HG03196 (cell line): ENCODE results near the gene CARMIL1.
"Not testable (repeated sequence)": the region's sequence is repeated elsewhere in the genome, so short reads cannot be mapped to it uniquely, and the experiment has no call there.

ENCODE experiments used
- ATAC-seq: cut with Tn5 transposase; IDR thresholded peaks from one replicate; pipeline ENCODE4 v1.9.1; 2021; ENCODE audit not compliant: unreplicated experiment

Gene CARMIL1

GRCh38 chr6:25366903-25367545, 87.8 kb downstream of the CARMIL1 start:
- no peak for ATAC-seq

DNA sequence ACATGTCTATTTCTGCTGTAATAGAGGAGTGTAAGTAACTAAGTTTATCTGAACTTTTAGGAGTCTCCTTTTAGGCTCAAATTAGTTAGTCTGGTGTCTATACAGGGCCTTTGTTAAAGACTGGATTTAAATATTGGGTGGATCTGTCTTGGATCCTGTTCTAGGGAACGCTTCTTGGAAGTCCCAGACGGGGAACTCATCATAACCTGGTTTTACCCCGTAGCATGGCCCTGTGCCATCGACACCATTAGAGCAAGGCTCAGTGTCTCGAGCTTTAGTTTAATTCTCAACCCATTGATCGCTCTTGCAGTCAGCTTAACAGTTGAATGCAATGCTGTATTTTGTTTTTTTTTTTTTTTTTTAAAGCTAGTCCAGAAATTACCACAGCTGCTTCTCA, 89.9 kb downstream of the CARMIL1 start:
- no peak for ATAC-seq

DNA sequence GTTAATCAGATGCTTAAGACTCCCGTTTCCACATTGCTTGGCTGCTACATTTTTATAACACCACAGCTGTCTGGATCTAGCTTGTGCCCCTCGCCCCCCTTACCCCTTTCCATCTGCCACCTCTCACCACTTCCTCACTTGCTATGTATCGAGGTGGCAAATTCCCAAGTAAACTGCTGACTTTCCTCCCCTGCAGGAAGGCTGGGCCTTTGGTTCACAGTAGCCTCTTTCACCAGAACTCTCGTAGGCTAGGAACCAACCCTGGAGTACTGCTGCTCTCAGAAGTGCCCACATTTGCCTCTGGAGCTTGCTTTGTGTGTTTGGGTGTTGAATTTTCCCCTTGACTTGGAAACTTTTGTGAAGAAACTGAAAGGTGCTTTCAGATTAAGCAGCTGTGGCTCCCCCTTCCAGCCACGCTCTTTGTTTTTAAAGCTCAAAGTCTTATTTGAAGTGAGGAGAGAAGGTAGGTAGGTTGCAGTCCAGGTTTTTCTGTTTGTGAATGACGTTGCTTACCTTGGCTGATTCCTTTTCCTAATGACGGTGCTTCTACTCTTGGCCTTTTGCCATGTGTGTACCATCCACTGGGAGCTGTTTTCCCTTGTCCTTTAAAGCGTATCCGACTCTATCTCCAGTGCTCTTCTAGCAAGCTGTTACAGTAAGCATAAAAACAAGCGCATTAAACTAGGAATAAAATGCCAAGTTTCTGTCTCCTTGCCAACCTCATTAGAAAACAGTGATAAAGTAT, 90.4 kb downstream of the CARMIL1 start:
- no peak for ATAC-seq

- no peak for ATAC-seq
These were observed 91.2 kb downstream of the CARMIL1 start for GRCh38 chr6:25370178-25371036.

- ATAC-seq, result no peak
These were observed 91.8 kb downstream of the CARMIL1 start for GRCh38 chr6:25371037-25371347.

GRCh38 chr6:25375125-25375524, 96.0 kb downstream of the CARMIL1 start:
- ATAC-seq, result no peak

DNA sequence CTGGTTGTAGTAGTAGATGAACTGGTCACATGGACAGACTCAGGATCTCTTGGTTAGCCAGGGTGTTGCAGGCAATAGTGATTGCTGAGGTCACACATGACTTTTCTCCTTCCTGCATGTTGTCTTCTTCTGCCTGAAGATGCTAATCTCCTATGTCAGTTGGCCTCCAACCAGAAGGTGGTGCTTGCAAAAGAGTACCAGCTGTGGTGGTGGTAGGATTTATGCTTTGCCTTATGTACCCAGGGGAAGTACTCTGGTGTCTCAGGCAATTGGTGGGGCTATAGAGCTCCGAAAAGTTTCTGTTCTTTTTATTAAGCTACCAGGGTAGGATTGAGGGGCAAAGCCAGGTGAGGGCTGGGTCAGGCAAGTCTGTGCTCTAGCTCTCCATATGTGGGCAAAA, 98.5 kb downstream of the CARMIL1 start:
- no peak for ATAC-seq

- no peak for ATAC-seq
These were observed 101.9 kb downstream of the CARMIL1 start for GRCh38 chr6:25381077-25381476.

GRCh38 chr6:25382476-25382875, 103.3 kb downstream of the CARMIL1 start:
- ATAC-seq, result not testable (repeated sequence)

DNA sequence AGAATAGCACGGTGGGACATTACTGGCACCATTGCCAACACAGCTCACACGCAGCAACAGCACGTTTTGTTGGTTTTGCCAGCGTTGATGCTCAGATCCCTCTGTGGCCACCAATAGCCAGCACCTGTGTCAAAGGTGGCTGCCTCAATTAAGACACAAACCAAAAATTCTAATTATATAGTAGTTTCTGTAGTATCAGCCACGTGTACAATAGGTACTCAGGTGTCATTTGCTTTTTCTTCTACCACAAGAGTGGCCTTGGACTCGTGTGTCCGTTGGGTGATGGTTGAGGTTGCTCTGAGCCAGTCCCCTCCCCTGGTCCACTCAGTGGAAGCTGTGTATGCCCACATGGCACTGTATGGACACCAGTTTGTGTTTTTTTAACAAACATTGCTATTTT, 105.1 kb downstream of the CARMIL1 start:
- ATAC-seq, result no peak

DNA sequence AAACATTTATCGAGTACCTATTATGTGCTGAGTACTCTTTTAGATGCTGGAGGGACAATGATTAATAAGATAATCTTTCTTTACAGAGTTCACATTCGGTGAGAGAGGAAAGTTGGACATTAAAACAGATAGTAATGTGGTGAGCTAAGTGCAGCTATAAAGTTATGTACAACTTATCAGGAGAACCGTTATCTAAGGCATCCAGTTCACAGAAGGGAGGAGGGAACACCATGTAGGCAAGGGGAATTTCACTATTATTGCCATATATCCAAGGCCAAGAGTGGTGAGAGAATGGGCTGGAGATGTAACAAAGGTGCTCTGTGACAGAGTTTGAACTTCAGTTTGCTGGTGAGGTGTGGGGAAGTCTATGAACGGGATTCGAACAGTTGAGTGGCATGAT, 105.8 kb downstream of the CARMIL1 start:
- ATAC-seq, result no peak

- ATAC-seq, result peak; percentile 62
These were observed 108.3 kb downstream of the CARMIL1 start for GRCh38 chr6:25387483-25387882.

GRCh38 chr6:25387911-25388310, 108.7 kb downstream of the CARMIL1 start:
- no peak for ATAC-seq

DNA sequence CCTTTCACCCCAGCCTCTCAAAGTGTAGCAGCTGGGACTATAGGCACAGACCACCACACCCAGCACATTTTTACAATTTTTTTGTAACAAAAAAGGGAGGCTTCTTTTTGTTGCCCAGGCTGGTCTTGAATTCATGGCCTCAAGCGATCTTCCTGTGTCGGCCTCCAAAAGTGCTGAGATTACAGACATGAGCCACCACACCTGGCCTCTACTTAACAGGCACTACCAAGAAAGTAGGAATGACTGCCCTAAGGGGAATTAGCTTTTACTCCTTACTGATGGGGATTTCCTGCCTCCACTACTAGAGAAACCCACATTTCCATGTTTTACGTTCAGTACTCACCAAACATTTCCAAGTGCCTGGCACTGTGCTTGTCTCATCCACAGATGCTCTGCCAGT, 109.6 kb downstream of the CARMIL1 start:
- ATAC-seq, result no peak

DNA sequence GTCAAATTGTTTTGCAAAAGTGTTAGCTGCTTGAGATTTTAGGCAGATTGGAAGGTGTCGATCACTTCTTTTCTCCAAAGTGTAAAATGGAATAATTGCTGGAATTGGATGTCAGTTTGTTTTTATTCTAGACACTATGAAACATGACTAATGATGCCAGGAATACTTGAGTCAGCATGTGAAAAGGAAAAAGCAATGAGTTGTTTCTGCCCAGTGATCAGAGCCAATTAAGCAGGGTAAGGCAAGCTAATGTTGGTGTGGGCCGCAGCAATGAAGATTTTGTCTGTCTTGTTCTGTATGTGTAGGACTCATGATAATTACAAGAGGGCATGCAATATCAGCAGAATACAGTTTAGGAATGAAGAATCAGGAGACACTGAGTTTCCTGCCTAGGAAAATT, 110.3 kb downstream of the CARMIL1 start:
- no peak for ATAC-seq

DNA sequence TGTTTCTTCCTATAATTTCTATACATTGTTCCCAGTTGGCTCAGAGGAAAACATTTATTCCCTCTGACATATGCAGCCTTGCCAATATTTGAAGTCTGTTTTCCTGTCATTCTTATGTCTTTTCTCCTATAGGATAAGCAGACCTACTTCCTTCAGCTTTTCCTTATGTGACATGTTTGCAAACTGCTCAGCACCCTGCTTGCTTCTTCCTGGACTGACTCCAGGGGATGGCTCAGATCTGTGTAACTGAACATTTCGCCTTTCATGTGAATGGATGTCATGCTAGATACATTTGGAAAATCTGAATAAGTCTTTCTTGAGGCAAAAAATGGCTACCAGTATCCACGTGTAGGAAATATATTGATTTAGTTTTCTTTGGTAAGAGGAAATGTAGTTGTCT, 113.2 kb downstream of the CARMIL1 start:
- no peak for ATAC-seq

DNA sequence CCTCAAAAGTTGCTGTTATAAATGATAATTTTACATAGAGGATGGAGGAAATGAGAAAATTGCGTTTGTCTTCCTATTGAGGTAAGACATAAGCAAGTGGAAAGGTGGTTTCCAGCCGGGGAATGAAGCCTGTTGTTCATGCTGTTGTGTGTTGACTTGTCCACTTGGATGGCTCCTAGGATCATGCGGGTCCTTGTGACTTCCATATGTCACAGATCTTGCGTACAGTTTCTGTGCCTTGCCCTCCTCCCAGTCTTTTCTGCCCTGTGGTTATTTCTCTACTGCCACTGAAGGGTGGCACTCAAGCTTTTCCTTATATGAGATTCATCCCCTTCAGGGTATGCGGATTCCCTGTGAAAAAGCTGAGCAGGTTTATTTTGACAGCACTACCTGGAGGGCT, 116.6 kb downstream of the CARMIL1 start:
- ATAC-seq, result no peak

DNA sequence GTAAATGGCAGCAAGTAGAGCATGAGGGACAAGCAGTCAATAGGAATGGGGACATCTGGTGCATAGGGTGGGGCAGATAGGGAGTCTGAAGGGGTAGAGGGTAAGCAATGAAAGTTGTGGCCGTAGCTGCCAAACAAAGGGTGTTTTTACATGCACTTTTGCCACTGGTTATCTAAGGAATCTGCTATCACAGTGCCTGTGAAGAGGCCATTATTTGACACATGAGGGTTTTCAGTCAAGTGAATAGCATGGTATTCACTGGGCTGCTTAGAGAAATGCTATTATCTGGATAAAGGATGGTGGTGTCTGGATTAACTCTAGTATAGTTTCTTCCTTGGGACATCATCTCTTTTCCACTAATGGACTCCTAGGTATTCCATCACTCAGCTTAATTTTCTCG, 118.2 kb downstream of the CARMIL1 start:
- no peak for ATAC-seq

DNA sequence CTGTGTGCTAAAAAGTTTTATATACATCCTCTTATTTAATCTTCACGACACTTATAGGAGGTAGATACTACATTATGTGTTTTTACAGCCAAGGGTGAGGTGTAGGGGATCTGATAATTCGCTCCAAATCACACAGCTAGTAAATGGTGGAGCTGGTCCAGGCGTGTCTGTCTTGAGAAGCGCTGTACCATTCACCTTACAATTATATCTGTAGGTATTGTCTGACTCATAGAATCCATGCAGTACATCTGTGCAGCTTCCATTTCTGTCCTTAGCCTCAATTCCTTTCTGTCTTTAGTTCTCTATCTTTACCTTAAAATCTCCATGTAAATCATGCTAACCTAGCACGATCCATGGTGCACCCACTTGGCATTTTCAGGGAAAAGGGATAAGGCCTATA, 120.7 kb downstream of the CARMIL1 start:
- ATAC-seq, result no peak

GRCh38 chr6:25401711-25402110, 122.5 kb downstream of the CARMIL1 start:
- no peak for ATAC-seq

DNA sequence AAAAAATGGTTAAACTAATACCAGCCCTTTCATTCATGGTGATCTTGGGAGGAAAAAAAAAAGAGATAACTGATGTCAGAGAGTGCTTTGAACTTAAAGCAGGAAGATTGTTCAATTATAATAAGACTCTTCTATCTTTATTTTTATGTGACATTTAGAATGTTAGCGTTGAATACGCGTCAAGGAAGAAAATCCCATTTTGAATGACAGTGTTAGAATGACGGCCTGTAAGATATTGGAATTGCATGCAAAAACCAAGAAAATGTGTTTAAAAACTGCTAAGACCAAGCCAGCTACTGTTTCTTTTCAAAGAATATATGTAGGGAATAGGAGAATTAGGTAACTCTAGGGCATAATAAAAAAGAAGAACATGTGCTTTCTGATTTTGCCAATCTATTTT, 123.0 kb downstream of the CARMIL1 start:
- no peak for ATAC-seq

DNA sequence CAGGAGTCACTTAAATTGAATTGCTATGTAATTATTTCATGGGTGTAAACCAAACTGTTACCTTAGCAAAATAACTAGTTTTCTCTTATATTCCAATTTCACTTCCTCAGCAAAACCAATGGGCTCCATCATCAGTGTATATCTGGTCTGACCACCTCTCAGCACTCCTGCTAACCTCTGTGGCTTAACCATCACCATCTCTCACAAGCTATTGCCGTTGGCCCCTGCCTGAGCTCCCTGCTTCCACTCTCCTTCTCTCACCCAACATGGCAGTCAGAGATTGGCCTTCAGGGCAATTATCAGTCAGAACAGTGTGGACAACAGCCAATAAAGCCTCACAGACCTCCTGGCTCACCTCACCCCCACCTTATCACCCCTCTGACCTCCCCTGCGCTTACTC, 124.0 kb downstream of the CARMIL1 start:
- ATAC-seq, result no peak
